HG03175 (cell line): ENCODE measurements around the gene METTL8.
A peak's percentile ranks its signal among the peaks of the same experiment; 100 is the strongest.
"Not testable (repeated sequence)": the region's sequence is repeated elsewhere in the genome, so short reads cannot be mapped to it uniquely, and the experiment has no call there.

Experiments
- ATAC-seq: cut with Tn5 transposase; IDR thresholded peaks from one replicate; pipeline ENCODE4 v1.9.1; 2021; ENCODE audit warnings: mild to moderate bottlenecking, moderate library complexity; ENCODE audit not compliant: unreplicated experiment

METTL8 gene

GRCh38 chr2:171315781-171316180 lies 118.0 kb downstream of the METTL8 start:
- no peak for ATAC-seq

GRCh38 chr2:171312182-171312581 lies 121.6 kb downstream of the METTL8 start:
- not testable (repeated sequence) for ATAC-seq

- ATAC-seq, result not testable (repeated sequence)
Observed at GRCh38 chr2:171311589-171311988, 122.2 kb downstream of the METTL8 start.

DNA sequence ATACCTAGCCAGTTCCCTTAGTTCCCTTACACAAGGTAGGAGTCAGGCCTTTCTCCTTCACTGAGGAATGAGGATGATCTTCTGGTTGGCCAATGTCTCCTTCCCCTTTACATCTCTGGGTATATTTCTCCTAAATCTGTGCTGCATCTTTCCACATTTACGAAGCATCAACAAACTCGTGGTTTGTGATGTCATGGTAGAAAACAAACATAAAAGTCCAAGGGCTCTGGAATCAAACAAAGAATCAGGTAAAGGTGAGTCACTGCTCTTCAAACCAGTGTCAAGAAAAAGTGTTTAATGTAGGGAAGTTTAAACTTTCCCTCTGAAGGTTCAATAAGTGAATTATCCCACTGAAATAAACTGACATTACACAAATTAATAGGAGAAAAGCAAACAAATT lies 122.9 kb downstream of the METTL8 start:
- no peak for ATAC-seq

DNA sequence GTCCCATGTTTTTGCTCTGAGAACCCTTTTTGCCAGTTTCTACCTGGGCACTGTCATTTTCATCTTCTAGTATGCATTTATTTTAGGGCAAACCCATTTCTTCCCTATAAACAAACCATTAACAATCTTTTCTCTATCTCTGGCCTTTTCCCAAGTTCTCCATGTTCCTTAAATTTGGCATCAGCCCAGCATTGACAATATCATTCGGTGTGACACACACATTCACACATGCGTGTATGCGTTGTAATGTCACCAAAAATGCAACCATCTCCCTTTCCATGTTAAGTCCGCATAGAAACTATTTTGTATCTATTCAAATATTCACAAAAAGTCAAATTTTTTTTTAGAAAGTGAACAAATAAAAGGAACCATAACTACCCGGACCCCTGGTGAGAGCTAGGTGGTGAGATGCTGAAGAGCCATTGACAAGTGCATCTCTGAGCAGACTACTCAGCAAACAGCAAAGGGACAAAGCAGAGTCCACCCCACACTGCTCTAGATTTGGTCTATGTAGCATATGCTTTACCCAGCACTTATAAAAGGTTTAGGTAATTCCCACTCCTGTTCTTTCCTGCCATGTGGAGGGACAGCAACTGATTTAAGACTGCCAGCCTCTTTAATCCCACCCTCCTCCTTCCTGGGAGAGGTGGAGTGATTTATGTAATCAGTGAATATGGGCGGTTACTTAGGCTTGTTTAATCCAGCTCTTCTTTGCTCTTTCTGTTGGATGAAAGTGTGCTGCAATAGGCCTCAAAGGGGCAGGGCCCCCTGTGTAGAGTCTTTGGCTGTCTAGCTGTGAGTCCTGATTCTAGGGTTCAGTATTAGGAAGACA lies 124.1 kb downstream of the METTL8 start:
- no peak for ATAC-seq

DNA sequence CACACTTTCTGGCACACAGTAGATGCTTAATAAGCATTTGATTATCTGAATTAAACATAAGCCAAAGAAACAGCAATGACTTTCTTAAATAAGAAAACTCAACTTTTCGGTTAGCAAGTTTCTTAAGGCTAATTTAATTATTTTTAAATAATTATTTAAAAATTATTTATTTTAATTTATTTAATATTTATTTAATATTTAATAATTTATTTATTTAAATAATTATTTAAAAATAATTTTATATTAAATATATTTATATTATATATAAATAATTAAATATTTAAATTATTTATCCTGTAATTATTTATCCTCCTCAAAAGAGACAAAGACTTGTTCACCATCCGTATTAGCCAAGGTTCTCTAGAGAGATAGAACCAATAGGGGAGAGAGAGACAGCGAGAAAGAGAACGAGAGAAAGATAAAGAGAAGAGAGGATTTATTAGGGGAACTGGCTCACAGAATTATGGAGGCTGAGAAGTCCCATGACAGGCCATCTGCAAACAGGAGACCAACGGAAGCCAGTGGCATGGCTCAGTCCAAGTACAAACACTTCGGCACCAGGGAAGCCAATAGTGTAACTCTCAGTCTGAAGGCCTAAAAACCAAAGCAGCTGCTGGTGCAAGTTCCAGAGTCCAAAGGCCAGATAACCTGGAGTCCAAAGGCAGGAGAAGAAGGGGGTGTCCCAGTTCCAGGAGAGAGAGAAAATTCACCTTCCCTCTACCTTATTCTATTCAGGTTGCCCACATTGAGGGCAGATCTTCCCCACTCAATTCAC lies 125.3 kb downstream of the METTL8 start:
- no peak for ATAC-seq

DNA sequence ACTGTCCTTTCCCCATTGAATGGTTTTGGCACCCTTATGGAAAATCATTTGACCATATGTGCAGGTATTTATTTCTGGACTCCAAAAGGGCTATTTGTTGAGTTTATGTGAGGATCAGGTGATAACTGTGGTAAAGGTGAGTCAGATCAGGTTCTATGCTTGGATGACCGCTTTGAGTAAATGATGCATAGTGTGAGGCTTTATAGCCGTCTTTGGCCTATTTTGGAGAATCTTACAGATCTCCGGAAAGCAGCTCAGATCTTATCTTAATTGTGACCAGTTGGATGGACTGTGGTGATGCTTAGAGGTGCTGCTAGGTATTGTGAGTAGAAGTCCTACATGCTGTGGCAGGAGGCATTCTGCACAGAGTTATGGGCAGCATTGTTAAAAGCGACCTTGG lies 126.2 kb downstream of the METTL8 start:
- peak; percentile 67 for ATAC-seq

- ATAC-seq, result no peak
Observed at GRCh38 chr2:171297956-171298355, 135.8 kb downstream of the METTL8 start.

DNA sequence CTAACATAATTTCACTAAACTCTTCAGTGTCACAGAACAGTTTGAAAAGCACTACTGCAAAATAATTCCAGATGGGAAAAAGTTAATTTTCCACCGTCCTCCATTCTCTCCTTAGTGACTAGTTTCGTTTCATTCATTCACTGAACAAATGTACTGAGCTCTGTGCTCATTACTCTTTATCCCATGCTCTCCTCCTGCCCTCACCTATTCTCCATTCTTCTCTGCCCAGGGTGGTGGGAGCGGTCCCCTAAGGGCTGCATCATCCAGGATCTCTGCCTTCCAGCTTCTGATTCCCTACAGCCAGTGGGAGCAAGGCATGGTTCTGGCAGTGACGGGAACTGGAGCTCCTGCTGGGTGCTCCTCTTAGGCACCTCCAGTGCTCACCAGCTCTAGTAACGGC lies 139.2 kb downstream of the METTL8 start:
- no peak for ATAC-seq

DNA sequence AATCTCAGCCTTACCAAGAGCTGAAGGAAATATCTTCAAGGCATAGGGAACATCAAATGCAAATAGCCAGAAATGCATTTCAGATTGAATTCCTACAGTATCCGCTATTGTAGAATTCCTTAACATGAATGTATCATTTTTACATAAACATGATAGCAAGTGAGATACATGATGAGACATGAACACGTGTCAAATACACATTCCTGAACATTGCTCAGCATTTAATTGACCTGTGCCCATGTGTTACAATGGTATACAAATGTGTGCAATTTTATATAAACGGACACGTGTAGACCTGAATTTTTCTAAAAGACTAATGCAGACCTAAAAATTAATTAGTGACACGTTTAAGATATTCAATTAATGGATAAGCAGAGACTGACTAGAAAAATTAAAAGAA lies 140.1 kb downstream of the METTL8 start:
- no peak for ATAC-seq

DNA sequence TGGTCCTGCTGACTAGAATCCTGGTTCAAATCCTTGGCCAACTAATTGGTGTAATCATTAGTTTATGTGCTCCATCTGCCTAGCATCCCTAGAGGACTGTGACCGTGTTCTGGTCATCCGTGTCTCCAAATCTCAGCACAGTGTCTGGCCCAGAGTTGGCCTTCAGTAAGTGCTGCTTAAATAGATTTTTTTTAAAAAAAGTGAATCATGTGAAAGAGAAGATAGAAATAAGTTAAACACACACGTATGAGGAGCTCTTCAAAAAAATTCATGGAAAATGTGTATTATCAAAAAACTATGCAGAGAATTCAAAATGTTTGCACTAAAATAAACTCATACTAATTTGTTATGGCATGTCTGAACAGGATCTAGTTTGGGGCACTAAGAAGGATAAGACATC lies 143.8 kb downstream of the METTL8 start:
- ATAC-seq, result no peak

GRCh38 chr2:171289316-171289715 lies 144.5 kb downstream of the METTL8 start:
- ATAC-seq, result no peak

GRCh38 chr2:171287611-171288010 lies 146.2 kb downstream of the METTL8 start:
- ATAC-seq, result no peak

- ATAC-seq, result no peak
Observed at GRCh38 chr2:171287036-171287571, 146.7 kb downstream of the METTL8 start.

GRCh38 chr2:171281110-171281509 lies 152.7 kb downstream of the METTL8 start:
- no peak for ATAC-seq

DNA sequence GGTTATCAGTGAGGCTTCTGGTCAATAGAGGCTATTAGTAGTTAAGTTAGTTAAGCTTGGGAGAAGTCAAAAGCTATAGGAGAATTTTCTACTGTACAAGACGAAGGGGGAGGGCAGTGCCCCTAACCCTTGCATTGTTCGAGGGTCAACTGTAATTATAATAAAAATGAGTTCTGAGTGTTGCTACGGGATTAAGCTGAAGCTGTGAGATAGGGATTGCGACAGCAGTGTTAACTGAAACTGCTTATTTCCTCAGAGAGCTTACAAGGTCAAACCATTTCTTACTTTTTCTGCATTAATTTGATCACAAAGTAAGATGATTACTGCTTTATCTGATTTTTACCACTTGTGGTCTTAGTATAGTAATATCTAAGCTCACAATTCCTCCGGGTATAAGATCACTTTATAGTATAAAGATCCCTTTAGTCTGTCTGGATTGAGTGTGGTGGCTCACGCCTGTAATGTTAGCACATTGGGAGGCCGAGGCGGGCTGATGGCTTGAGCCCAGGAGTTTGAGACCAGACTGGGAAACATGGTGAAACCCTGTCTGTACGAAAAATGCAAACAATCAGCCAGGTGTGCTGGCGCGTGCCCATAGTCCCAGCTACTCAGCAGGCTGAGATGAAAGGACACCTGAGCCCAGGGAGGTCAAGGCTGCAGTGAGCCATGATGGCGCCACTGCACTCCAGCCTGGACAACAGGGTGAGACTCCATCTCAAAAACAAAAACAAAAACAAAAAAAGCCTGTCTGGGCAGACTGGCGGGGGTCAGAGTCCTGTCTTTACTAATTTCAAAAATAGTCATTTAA lies 153.6 kb downstream of the METTL8 start:
- no peak for ATAC-seq

- ATAC-seq, result no peak
Observed at GRCh38 chr2:171274757-171275156, 159.0 kb downstream of the METTL8 start.

GRCh38 chr2:171271971-171272436 lies 161.8 kb downstream of the METTL8 start:
- no peak for ATAC-seq

DNA sequence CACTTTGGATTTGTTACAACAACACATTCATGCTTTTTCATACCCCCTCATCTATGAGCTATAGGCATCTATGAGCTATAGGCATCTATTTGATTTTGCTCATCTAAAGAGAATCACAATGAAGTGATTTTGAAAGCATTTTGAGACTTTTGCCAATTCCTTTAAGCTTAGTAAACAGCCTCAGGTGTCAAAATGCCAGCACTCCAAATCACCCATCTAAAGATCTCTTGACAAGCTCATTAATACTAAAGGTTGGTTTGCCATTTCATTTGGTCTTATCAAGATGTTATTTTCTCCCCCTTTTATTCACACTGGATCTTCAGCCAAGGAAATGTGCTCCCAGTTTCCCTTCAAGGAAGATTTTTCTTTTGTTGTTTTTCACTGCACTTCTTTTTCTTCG lies 162.4 kb downstream of the METTL8 start:
- no peak for ATAC-seq

DNA sequence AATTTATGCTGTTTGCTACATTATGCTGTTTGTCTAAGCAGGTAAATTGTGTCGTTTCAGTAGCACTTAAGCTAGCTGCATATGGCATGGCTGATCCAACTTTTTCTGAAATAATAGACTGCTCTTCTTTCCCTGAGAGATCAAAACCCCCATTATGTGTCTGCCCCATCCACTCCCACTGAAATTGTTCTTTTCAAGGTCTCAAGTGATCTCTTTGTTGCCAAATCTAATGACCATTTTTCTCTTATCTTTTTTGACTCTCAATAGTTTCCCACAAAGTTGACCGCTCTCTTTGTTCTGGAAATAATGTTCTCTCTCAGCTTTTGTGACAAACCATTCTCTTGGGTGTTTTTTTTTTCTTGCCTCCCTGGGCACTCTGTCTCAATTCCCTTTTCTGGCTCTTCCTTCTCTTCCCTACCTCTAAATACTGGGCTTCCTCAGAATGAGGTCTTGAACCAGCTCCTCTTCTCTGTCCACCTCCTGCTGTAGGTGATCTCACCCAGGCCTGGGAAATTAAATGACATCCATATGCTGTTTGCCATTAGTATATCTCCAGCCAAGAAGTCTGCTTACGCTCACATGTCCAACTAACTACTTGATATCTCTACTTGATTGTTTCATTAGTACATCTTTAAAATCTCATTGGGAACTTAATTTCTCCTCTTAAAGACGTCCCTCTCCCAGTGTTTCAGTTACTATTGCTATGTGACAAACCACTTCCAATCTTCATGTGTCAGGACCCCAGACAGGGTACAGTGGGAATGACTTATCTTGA lies 165.7 kb downstream of the METTL8 start:
- ATAC-seq, result no peak
